Peyer's patch (tissue), 4 donors: ENCODE measurements around the gene MT4.
"Not testable (repeated sequence)": the region's sequence is repeated elsewhere in the genome, so short reads cannot be mapped to it uniquely, and the experiment has no call there.

Source experiments
- POLR2A ChIP-seq, 2 donors: fragments of 450-650 bp; IDR thresholded peaks; one replicate each; pipeline ENCODE4 v1.5.1; 2017; ENCODE audit warnings: antibody characterized with exemption in 2 of 2, mild to moderate bottlenecking in 2 of 2, moderate library complexity in 2 of 2
- TF ChIP-seq, protein P1 (sequence below), 6 experiments: fragments of 450-650 bp in 4 of 6; fragments of 200-600 bp in 2 of 6; sonication (generic) in 1 of 6; IDR thresholded peaks; one replicate each; pipeline ENCODE4 v1.5.1; 2017 to 2019; ENCODE audit warnings: antibody characterized with exemption in 6 of 6, mild to moderate bottlenecking in 3 of 6, moderate library complexity in 1 of 6

DNA sequence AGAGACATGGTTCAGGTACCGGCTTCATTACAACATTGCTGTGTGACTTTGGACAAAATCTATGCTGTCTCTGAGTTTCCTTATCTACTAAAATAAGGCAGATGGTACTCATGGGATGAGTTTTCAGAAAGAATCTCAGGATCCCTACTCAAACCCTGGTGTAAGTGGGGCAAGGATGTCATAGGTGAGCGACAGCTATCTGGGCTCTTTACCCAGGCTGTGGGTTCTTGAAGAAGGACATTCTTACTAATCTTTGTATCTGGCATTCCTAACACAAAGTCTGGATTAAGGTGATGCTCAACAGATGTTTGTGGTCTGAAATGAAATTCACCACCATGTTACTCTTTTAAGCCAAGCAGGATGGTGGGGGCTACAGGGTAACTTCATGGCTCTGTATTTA is 18.0 kb downstream of the MT4 start:
- TF ChIP-seq, protein P1, sequence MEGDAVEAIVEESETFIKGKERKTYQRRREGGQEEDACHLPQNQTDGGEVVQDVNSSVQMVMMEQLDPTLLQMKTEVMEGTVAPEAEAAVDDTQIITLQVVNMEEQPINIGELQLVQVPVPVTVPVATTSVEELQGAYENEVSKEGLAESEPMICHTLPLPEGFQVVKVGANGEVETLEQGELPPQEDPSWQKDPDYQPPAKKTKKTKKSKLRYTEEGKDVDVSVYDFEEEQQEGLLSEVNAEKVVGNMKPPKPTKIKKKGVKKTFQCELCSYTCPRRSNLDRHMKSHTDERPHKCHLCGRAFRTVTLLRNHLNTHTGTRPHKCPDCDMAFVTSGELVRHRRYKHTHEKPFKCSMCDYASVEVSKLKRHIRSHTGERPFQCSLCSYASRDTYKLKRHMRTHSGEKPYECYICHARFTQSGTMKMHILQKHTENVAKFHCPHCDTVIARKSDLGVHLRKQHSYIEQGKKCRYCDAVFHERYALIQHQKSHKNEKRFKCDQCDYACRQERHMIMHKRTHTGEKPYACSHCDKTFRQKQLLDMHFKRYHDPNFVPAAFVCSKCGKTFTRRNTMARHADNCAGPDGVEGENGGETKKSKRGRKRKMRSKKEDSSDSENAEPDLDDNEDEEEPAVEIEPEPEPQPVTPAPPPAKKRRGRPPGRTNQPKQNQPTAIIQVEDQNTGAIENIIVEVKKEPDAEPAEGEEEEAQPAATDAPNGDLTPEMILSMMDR (IDR thresholded peaks at IDR 0.05), result not testable (repeated sequence)
- not testable (repeated sequence) for TF ChIP-seq POLR2A (IDR thresholded peaks at IDR 0.05)
